Measurements from ENCODE around the gene CCDC188. TPM values are rescaled to one million over a fixed set of nuclear protein-coding genes. Genes with fewer than 3 reads are reported as not detected.
A peak's percentile ranks its signal among the peaks of the same experiment; 100 is the strongest.

Gene CCDC188
- total and polyA plus RNA-seq, 2 of the 13 experiments (the other 11 are each of a cell fraction or from before 2014, with no cell fraction given), result not detected

GRCh38 chr22:20117633-20118299, 33.1 kb downstream of the CCDC188 start (continued):
- TF ChIP-seq, protein P1, sequence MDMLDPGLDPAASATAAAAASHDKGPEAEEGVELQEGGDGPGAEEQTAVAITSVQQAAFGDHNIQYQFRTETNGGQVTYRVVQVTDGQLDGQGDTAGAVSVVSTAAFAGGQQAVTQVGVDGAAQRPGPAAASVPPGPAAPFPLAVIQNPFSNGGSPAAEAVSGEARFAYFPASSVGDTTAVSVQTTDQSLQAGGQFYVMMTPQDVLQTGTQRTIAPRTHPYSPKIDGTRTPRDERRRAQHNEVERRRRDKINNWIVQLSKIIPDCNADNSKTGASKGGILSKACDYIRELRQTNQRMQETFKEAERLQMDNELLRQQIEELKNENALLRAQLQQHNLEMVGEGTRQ (IDR thresholded peaks at IDR 0.05; ENCODE audit: low read depth, low read length), result no peak
- TF ChIP-seq, protein P1 (CRISPR knock-in tag; IDR thresholded peaks at IDR 0.05; ENCODE audit: borderline replicate concordance), result no peak
- TF ChIP-seq, protein P2, sequence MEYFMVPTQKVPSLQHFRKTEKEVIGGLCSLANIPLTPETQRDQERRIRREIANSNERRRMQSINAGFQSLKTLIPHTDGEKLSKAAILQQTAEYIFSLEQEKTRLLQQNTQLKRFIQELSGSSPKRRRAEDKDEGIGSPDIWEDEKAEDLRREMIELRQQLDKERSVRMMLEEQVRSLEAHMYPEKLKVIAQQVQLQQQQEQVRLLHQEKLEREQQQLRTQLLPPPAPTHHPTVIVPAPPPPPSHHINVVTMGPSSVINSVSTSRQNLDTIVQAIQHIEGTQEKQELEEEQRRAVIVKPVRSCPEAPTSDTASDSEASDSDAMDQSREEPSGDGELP (IDR thresholded peaks at IDR 0.05; ENCODE audit: borderline replicate concordance, low read depth), result no peak
- TF ChIP-seq, protein P3, sequence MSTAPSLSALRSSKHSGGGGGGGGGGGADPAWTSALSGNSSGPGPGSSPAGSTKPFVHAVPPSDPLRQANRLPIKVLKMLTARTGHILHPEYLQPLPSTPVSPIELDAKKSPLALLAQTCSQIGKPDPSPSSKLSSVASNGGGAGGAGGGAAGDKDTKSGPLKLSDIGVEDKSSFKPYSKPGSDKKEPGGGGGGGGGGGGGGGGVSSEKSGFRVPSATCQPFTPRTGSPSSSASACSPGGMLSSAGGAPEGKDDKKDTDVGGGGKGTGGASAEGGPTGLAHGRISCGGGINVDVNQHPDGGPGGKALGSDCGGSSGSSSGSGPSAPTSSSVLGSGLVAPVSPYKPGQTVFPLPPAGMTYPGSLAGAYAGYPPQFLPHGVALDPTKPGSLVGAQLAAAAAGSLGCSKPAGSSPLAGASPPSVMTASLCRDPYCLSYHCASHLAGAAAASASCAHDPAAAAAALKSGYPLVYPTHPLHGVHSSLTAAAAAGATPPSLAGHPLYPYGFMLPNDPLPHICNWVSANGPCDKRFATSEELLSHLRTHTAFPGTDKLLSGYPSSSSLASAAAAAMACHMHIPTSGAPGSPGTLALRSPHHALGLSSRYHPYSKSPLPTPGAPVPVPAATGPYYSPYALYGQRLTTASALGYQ (CRISPR knock-in tag; IDR thresholded peaks at IDR 0.05), result no peak
- TF ChIP-seq, protein P4, sequence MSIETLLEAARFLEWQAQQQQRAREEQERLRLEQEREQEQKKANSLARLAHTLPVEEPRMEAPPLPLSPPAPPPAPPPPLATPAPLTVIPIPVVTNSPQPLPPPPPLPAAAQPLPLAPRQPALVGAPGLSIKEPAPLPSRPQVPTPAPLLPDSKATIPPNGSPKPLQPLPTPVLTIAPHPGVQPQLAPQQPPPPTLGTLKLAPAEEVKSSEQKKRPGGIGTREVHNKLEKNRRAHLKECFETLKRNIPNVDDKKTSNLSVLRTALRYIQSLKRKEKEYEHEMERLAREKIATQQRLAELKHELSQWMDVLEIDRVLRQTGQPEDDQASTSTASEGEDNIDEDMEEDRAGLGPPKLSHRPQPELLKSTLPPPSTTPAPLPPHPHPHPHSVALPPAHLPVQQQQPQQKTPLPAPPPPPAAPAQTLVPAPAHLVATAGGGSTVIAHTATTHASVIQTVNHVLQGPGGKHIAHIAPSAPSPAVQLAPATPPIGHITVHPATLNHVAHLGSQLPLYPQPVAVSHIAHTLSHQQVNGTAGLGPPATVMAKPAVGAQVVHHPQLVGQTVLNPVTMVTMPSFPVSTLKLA (IDR thresholded peaks at IDR 0.05), result no peak
- TF ChIP-seq ZNF12 (CRISPR knock-in tag; IDR thresholded peaks at IDR 0.05), result no peak
- TF ChIP-seq ZNF143 (CRISPR knock-in tag; IDR thresholded peaks at IDR 0.05), result no peak
- TF ChIP-seq, protein P5, sequence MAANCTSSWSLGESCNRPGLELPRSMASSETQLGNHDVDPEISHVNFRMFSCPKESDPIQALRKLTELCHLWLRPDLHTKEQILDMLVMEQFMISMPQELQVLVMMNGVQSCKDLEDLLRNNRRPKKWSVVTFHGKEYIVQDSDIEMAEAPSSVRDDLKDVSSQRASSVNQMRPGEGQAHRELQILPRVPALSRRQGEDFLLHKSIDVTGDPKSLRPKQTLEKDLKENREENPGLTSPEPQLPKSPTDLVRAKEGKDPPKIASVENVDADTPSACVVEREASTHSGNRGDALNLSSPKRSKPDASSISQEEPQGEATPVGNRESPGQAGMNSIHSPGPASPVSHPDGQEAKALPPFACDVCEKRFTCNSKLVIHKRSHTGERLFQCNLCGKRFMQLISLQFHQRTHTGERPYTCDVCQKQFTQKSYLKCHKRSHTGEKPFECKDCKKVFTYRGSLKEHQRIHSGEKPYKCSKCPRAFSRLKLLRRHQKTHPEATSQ (CRISPR knock-in tag; IDR thresholded peaks at IDR 0.05; ENCODE audit: borderline replicate concordance), result no peak
- TF ChIP-seq MXD3 (CRISPR knock-in tag; IDR thresholded peaks at IDR 0.05), result 0 out of 2 replicates have a peak, but pooled peaks have one; percentile 22
- no peak for TF ChIP-seq MAZ (IDR thresholded peaks at IDR 0.05; ENCODE audit: borderline replicate concordance, low read depth, low read length)
- no peak for TF ChIP-seq MAZ (CRISPR knock-in tag; IDR thresholded peaks at IDR 0.05; ENCODE audit: low read depth)
- TF ChIP-seq, protein P6, sequence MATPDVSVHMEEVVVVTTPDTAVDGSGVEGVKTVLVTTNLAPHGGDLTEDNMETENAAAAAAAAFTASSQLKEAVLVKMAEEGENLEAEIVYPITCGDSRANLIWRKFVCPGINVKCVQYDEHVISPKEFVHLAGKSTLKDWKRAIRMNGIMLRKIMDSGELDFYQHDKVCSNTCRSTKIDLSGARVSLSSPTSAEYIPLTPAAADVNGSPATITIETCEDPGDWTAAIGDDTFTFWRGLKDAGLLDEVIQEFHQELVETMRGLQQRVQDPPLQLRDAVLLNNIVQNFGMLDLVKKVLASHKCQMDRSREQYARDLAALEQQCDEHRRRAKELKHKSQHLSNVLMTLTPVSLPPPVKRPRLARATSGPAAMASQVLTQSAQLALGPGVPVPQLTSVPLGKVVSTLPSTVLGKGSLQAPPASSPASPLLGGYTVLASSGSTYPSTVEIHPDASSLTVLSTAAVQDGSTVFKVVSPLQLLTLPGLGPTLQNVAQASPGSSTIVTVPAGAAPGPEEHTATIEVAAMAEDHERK (CRISPR knock-in tag; IDR thresholded peaks at IDR 0.05; ENCODE audit: low read depth), result no peak
- peak; percentile 33; the same call in 1 of the 2 replicates for TF ChIP-seq SAP130 (CRISPR knock-in tag; IDR thresholded peaks at IDR 0.05; ENCODE audit: low read depth)
- TF ChIP-seq TAF1 (CRISPR knock-in tag; IDR thresholded peaks at IDR 0.05), result 0 out of 2 replicates have a peak, but pooled peaks have one; percentile 26
- no peak for TF ChIP-seq PBX2 (CRISPR knock-in tag; IDR thresholded peaks at IDR 0.05)
- no peak for TF ChIP-seq ZNF607 (CRISPR knock-in tag; IDR thresholded peaks at IDR 0.05; ENCODE audit: borderline replicate concordance)
